RWPE2 (cell line): ENCODE measurements around the gene LDLRAD3.

Experiments
- ATAC-seq: fragments of 200-7000 bp; cut with Tn5 transposase; 3 replicates; pipeline ENCODE4 v1.9.1; 2021; ENCODE audit warnings: low read depth
- DNase-seq: peaks from one replicate; pipeline ENCODE4 v3.0.0-alpha.2; 2020; ENCODE audit warnings: low spot score
- H3K27ac ChIP-seq: fragments of 450-650 bp; 2 replicates; pipeline ENCODE4 v1.5.1; 2017; ENCODE audit warnings: mild to moderate bottlenecking; ENCODE audit not compliant: poor library complexity, severe bottlenecking
- H3K27me3 ChIP-seq: fragments of 250-450 bp; sonication (Bioruptor Pico); 2 replicates; pipeline ENCODE4 v1.5.1; 2021; ENCODE audit warnings: mild to moderate bottlenecking, moderate library complexity; ENCODE audit not compliant: insufficient read depth, poor library complexity, severe bottlenecking
- H3K36me3 ChIP-seq: fragments of 250-450 bp; sonication (Bioruptor Pico); 2 replicates; pipeline ENCODE4 v1.5.1; 2020; ENCODE audit warnings: low read depth, mild to moderate bottlenecking, moderate library complexity
- H3K4me1 ChIP-seq: fragments of 250-450 bp; sonication (Bioruptor Pico); 2 replicates; pipeline ENCODE4 v1.5.1; 2021; ENCODE audit warnings: mild to moderate bottlenecking, moderate library complexity; ENCODE audit not compliant: insufficient read depth, poor library complexity, severe bottlenecking
- H3K4me3 ChIP-seq: fragments of 250-450 bp; sonication (Bioruptor Pico); 2 replicates; pipeline ENCODE4 v1.5.1; 2021; ENCODE audit warnings: mild to moderate bottlenecking, moderate library complexity; ENCODE audit not compliant: severe bottlenecking
- H3K9me3 ChIP-seq: fragments of 250-450 bp; sonication (Bioruptor Pico); 2 replicates; pipeline ENCODE4 v1.5.1; 2021; ENCODE audit warnings: mild to moderate bottlenecking, moderate library complexity; ENCODE audit not compliant: severe bottlenecking
- CTCF ChIP-seq: fragments of 450-650 bp; IDR thresholded peaks from one replicate; pipeline ENCODE4 v1.5.1; 2017; ENCODE audit warnings: mild to moderate bottlenecking, moderate library complexity; ENCODE audit not compliant: poor library complexity, severe bottlenecking

LDLRAD3 gene

GRCh38 chr11:36261094-36261493 lies 317.2 kb downstream of the LDLRAD3 start:
- Histone ChIP-seq H3K36me3 (no peaks in the 10 kb centered on the region), H3K9me3 (no peaks in the 10 kb centered on the region), H3K4me3 (no peak overlapping the region), H3K27me3 (no peaks in the 10 kb centered on the region), H3K4me1 (no peaks in the 10 kb centered on the region), H3K27ac (no peak overlapping the region)
- ATAC-seq (no peak), DNase-seq (no peak)
- TF ChIP-seq CTCF, result no peak

- DNase-seq (no peak), ATAC-seq (no peak)
- no peaks in the 10 kb centered on the region for H3K4me1 ChIP-seq
- no peak overlapping the region for H3K4me3 ChIP-seq
- H3K9me3 ChIP-seq, result no peaks in the 10 kb centered on the region
- H3K27ac ChIP-seq, result no peak overlapping the region
- H3K36me3 ChIP-seq, result no peaks in the 10 kb centered on the region
- H3K27me3 ChIP-seq, result no peaks in the 10 kb centered on the region
- no peak for TF ChIP-seq CTCF
Observed at GRCh38 chr11:36264011-36264972, 320.4 kb downstream of the LDLRAD3 start.

- H3K4me1 ChIP-seq, result no peaks in the 10 kb centered on the region
- no peaks in the 10 kb centered on the region for H3K9me3 ChIP-seq
- no peak overlapping the region for H3K4me3 ChIP-seq
- H3K36me3 ChIP-seq, result no peaks in the 10 kb centered on the region
- H3K27ac ChIP-seq, result no peak overlapping the region
- DNase-seq (no peak), ATAC-seq (no peak)
- no peaks in the 10 kb centered on the region for H3K27me3 ChIP-seq
- no peak for TF ChIP-seq CTCF
Observed at GRCh38 chr11:36264973-36265344, 321.1 kb downstream of the LDLRAD3 start.

GRCh38 chr11:36265793-36266628 lies 322.1 kb downstream of the LDLRAD3 start:
- ATAC-seq, result peak; percentile 81
- Histone ChIP-seq H3K4me3 (no peak overlapping the region), H3K4me1 (no peaks in the 10 kb centered on the region), H3K36me3 (no peaks in the 10 kb centered on the region), H3K27me3 (no peaks in the 10 kb centered on the region), H3K9me3 (no peaks in the 10 kb centered on the region), H3K27ac (no peak overlapping the region)
- DNase-seq, result no peak
- TF ChIP-seq CTCF, result peak; percentile 91
